Sigmoid colon (tissue), 7 donors: ENCODE data around the gene CLBA1. TPM values are rescaled to one million over a fixed set of nuclear protein-coding genes. Genes with fewer than 3 reads are reported as not detected.

Experiments
- DNase-seq: peaks from one replicate; pipeline ENCODE4 v3.0.0-alpha.2; 2019
- H3K27ac ChIP-seq, 4 donors: fragments of 200-600 bp; sonication (generic); one replicate each; pipeline ENCODE4 v1.5.1; 2016 to 2019; ENCODE audit warnings: mild to moderate bottlenecking in 1 of 4
- H3K27me3 ChIP-seq, 3 donors: fragments of 200-600 bp; sonication (generic); one replicate each; pipeline ENCODE4 v1.5.1; 2019; ENCODE audit warnings: mild to moderate bottlenecking in 1 of 3
- H3K36me3 ChIP-seq, 4 donors: fragments of 200-600 bp; sonication (generic); one replicate each; pipeline ENCODE4 v1.5.1; 2016 to 2019
- H3K4me1 ChIP-seq, 4 donors: fragments of 200-600 bp; sonication (generic); one replicate each; pipeline ENCODE4 v1.5.1; 2017 to 2019
- H3K4me3 ChIP-seq, 4 donors: fragments of 200-600 bp; sonication (generic); one replicate each; pipeline ENCODE4 v1.5.1; 2017 to 2019; ENCODE audit warnings: mild to moderate bottlenecking in 2 of 4, moderate library complexity in 1 of 4
- H3K9me3 ChIP-seq, 4 donors: fragments of 200-600 bp in 3 of 4; sonication (generic) in 3 of 4; one replicate each; pipeline versions ENCODE4 v1.5.1 to v1.6.1; 2013 to 2019
- EP300 ChIP-seq, 4 donors: sonication (generic); formaldehyde crosslinking; IDR thresholded peaks; one replicate each; pipeline ENCODE4 v1.6.1; 2017; ENCODE audit warnings: antibody characterized with exemption in 4 of 4
- POLR2A ChIP-seq, 2 donors: fragments of 450-650 bp; IDR thresholded peaks; one replicate each; pipeline ENCODE4 v1.6.1; 2016; ENCODE audit warnings: antibody characterized with exemption in 2 of 2, mild to moderate bottlenecking in 2 of 2, moderate library complexity in 2 of 2
- POLR2AphosphoS5 ChIP-seq, 4 donors: sonication (generic); formaldehyde crosslinking; IDR thresholded peaks; one replicate each; pipeline ENCODE4 v1.6.1; 2017; ENCODE audit warnings: antibody characterized with exemption in 4 of 4
- WGBS, 2 donors: extraction: QIAGEN DNeasy Blood & Tissue Kit; methylation state at CpG; one replicate each; pipeline ENCODE4 v1.1.7; 2013; 5-methylcytosine and 5-hydroxymethylcytosine counted together
- intact Hi-C: fragments of 100-400 bp; cut with DNase I; formaldehyde crosslinking; loops from one replicate; pipeline ENCODE4 v1.15.1; 2023
- polyA plus RNA-seq, 3 donors: library from polyadenylated mRNA; stranded (reverse); fragments of 200-250 nt; gene quantifications; one replicate each; pipeline ENCODE4 v1.2.3, GENCODE V29; 2013
- total RNA-seq, 4 donors: library from RNA; depleted of rRNA; stranded (reverse); fragments of >200 nt; gene quantifications; one replicate each; pipeline ENCODE4 v1.1.0, GENCODE V29; 2016
- TF ChIP-seq, protein P1 (sequence below), 4 experiments: fragments of 450-650 bp in 3 of 4; fragments of 200-600 bp in 1 of 4; IDR thresholded peaks; one replicate each; pipeline ENCODE4 v1.5.1; 2016 to 2019; ENCODE audit warnings: antibody characterized with exemption in 4 of 4, mild to moderate bottlenecking in 3 of 4, moderate library complexity in 2 of 4
- donor health status: healthy with polysubstance abuse.
- donor health status: Bipolar disorder and iron deficiency.
- donor health status: healthy.

Gene CLBA1
- total and polyA plus RNA-seq, 7 donors = 2.8 to 8.4 (median 3.3) TPM

- H3K27ac ChIP-seq = no peak overlapping the region
- no peaks in the 10 kb centered on the region for H3K27me3 ChIP-seq
- no peak overlapping the region for H3K4me3 ChIP-seq
- intact Hi-C loops = no loop called here
- TF ChIP-seq POLR2A (IDR thresholded peaks at IDR 0.05) (no peak), EP300 (IDR thresholded peaks at IDR 0.05) (no peak), POLR2AphosphoS5 (IDR thresholded peaks at IDR 0.05) (no peak)
- TF ChIP-seq, protein P1, sequence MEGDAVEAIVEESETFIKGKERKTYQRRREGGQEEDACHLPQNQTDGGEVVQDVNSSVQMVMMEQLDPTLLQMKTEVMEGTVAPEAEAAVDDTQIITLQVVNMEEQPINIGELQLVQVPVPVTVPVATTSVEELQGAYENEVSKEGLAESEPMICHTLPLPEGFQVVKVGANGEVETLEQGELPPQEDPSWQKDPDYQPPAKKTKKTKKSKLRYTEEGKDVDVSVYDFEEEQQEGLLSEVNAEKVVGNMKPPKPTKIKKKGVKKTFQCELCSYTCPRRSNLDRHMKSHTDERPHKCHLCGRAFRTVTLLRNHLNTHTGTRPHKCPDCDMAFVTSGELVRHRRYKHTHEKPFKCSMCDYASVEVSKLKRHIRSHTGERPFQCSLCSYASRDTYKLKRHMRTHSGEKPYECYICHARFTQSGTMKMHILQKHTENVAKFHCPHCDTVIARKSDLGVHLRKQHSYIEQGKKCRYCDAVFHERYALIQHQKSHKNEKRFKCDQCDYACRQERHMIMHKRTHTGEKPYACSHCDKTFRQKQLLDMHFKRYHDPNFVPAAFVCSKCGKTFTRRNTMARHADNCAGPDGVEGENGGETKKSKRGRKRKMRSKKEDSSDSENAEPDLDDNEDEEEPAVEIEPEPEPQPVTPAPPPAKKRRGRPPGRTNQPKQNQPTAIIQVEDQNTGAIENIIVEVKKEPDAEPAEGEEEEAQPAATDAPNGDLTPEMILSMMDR (IDR thresholded peaks at IDR 0.05) = no peak
- peaks cover 0 to 8% (median 0%) of the 10 kb centered on the region in 4 donors for H3K36me3 ChIP-seq
- no peaks in the 10 kb centered on the region for H3K9me3 ChIP-seq
- peaks cover 0 to 8% (median 2%) of the 10 kb centered on the region in 4 donors for H3K4me1 ChIP-seq
- no peak for DNase-seq
- WGBS, 2 donors = 76 to 86% methylated on average over 20 of the region's 20 CpGs
Observed at GRCh38 chr14:105005329-105005928, 19.8 kb downstream of the CLBA1 start.

DNA sequence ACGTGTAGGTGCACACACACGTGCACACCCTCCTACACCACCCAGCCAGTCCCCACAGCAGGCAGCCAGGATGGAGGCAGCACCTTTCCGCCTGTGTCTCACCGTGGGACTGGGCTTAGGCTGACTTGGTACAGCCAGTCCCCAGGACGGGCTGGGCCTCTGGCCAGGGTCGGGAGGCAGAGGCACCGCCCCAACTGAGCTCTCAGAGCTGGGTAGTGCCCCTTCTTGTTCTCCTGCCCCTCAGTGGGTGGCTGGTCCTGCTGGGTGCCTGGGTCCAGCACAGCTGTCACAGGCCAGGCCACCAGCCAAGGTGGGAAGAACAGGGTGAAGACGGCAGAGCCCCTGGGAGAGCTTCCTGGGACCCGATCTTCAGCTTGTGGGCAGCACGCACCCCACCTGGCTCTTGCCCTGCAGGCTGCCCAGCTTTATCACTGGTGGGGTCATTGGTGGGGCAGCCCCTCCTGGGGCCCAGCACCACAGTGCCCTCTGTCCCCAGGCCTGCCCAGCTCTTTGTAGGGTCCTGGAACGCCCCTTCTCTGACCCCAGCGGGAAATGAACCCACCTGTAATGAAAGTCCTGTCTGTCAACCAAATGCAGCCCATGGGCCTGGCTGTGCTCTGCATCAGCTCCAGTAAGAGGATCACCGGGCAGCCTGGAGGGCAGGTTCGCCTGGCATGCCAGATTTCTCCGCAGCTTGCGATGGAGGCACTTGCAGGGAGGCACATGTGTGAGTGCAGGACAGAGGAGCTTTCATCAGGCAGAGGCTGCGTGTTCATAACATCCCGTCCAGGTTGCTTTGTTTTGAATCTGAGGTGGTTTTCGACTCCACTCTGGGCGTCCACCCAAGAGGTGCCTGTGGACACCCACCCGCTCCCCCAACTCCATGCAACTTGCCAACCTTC is 20.6 kb downstream of the CLBA1 start:
- TF ChIP-seq POLR2AphosphoS5 (IDR thresholded peaks at IDR 0.05) (no peak), EP300 (IDR thresholded peaks at IDR 0.05) (no peak), POLR2A (IDR thresholded peaks at IDR 0.05) (no peak)
- TF ChIP-seq, protein P1 (IDR thresholded peaks at IDR 0.05) = no peak
- Histone ChIP-seq H3K36me3 (peaks cover 0 to 12% (median under 1%) of the 10 kb centered on the region in 4 donors), H3K9me3 (no peaks in the 10 kb centered on the region), H3K27ac (no peak overlapping the region), H3K27me3 (no peaks in the 10 kb centered on the region), H3K4me1 (peaks cover 0 to 15% (median 8%) of the 10 kb centered on the region in 4 donors), H3K4me3 (no peak overlapping the region)
- intact Hi-C loops = no loop called here
- DNase-seq = no peak
- 84 to 92% methylated on average over 21 of the region's 21 CpGs for WGBS, 2 donors

- DNase-seq = no peak
- no peaks in the 10 kb centered on the region for H3K27me3 ChIP-seq
- H3K4me1 ChIP-seq = peaks cover 0 to 23% (median 16%) of the 10 kb centered on the region in 4 donors
- intact Hi-C loops = no loop called here
- no peak for TF ChIP-seq EP300 (IDR thresholded peaks at IDR 0.05)
- no peak for TF ChIP-seq POLR2AphosphoS5 (IDR thresholded peaks at IDR 0.05)
- no peak for TF ChIP-seq POLR2A (IDR thresholded peaks at IDR 0.05)
- TF ChIP-seq, protein P1 (IDR thresholded peaks at IDR 0.05) = no peak
- WGBS, 2 donors = 92% methylated on average over 21 of the region's 21 CpGs
- no peak overlapping the region for H3K4me3 ChIP-seq
- H3K27ac ChIP-seq = no peak overlapping the region
- H3K36me3 ChIP-seq = peaks cover 0 to 15% (median 2%) of the 10 kb centered on the region in 4 donors
- H3K9me3 ChIP-seq = no peaks in the 10 kb centered on the region
Observed at GRCh38 chr14:105006831-105007592, 21.4 kb downstream of the CLBA1 start.

GRCh38 chr14:105007593-105008264 is 22.1 kb downstream of the CLBA1 start:
- no peak overlapping the region for H3K27ac ChIP-seq
- H3K27me3 ChIP-seq = no peaks in the 10 kb centered on the region
- no peaks in the 10 kb centered on the region for H3K9me3 ChIP-seq
- H3K36me3 ChIP-seq = peaks cover 0 to 15% (median 2%) of the 10 kb centered on the region in 4 donors
- intact Hi-C loops = no loop called here
- H3K4me3 ChIP-seq = no peak overlapping the region
- DNase-seq = no peak
- TF ChIP-seq POLR2A (IDR thresholded peaks at IDR 0.05) (no peak), POLR2AphosphoS5 (IDR thresholded peaks at IDR 0.05) (no peak), EP300 (IDR thresholded peaks at IDR 0.05) (no peak)
- TF ChIP-seq, protein P1 (IDR thresholded peaks at IDR 0.05) = no peak
- peaks cover 0 to 31% (median 23%) of the 10 kb centered on the region in 4 donors for H3K4me1 ChIP-seq
- WGBS, 2 donors = 93 to 95% methylated on average over 19 of the region's 19 CpGs
